ENCODE results near the gene DNAH10. TPM values are rescaled to one million over a fixed set of nuclear protein-coding genes. Genes with fewer than 3 reads are reported as not detected.

Gene DNAH10
- total and polyA plus RNA-seq, 2 of the 4 experiments (the other 2 are of a cell fraction): 0.18 to 0.22 TPM

DNA sequence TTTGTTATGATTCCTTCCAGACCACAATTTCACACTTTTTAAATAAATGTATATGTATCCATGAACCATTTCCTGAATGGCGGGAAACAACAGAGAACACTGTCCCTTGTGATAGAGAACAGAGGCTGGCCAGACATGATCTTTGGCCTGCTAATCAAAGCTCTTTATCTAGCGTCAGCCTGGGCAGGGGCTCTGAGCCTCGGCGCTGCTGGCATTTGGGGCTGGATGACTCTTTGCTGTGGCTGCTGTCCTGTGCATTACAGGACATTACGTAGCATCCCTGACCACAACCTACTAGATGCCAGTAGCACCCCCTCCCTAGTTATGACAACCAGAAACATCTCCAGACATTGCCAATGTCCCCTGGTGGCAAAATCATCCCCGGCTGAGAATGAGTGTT lies 77.7 kb downstream of the DNAH10 start:
- no TSS peak for BruUV-seq (replicated peaks)
- Histone ChIP-seq H3K4me3 (ENCODE audit: insufficient read depth, low read depth, low read length) (no peak overlapping the region), H3K4me2 (ENCODE audit: low read depth, low read length) (no peak overlapping the region), H2AFZ (replicated peaks; ENCODE audit: low read length, poor library complexity) (no peak overlapping the region), H4K91ac (ENCODE audit: insufficient read depth, low read depth, low read length) (no peak overlapping the region), H2BK120ac (ENCODE audit: low read depth, low read length) (no peak overlapping the region), H2BK20ac (ENCODE audit: low read depth, low read length) (no peak overlapping the region), H3K4me1 (ENCODE audit: control insufficient read depth, insufficient read depth, low read length) (no peaks in the 10 kb centered on the region), H3K56ac (ENCODE audit: extremely low read depth, insufficient read depth, low read length) (no peak overlapping the region), H3K18ac (ENCODE audit: low read depth, low read length) (no peak overlapping the region), H4K20me1 (ENCODE audit: insufficient read depth, low read length) (no peaks in the 10 kb centered on the region), H3K14ac (replicated peaks; ENCODE audit: low read depth, low read length) (no peak overlapping the region), H3K9me3 (ENCODE audit: control insufficient read depth, insufficient read depth, low read length) (no peaks in the 10 kb centered on the region; the same call in 1 of the 2 replicates), H3K27me3 (ENCODE audit: control insufficient read depth, insufficient read depth, low read length) (peaks cover 15% of the 10 kb centered on the region), H3K4ac (ENCODE audit: low read depth, low read length) (no peak overlapping the region), H4K8ac (ENCODE audit: low read depth in 2 of 2, low read length in 2 of 2) (no peak overlapping the region), H3K9me1 (ENCODE audit: insufficient read depth, low read length) (no peaks in the 10 kb centered on the region), H3K36me3 (ENCODE audit: control insufficient read depth, insufficient read depth, low read length) (no peaks in the 10 kb centered on the region), H3K27ac (ENCODE audit: insufficient read depth, low read length) (no peak overlapping the region), H2AK9ac (replicated peaks; ENCODE audit: low read depth, low read length, poor library complexity) (no peak overlapping the region), H2BK15ac (ENCODE audit: low read depth, low read length) (no peak overlapping the region), H2AK5ac (ENCODE audit: low read depth, low read length) (no peak overlapping the region), H3K23ac (ENCODE audit: low read depth, low read length) (no peak overlapping the region), H4K5ac (ENCODE audit: low read depth, low read length) (no peak overlapping the region), H2BK5ac (ENCODE audit: low read depth, low read length, poor library complexity, severe bottlenecking) (no peak overlapping the region), H3K79me1 (ENCODE audit: low read depth in 1 of 2, low read length in 2 of 2) (no peaks in the 10 kb centered on the region), H3K9ac (ENCODE audit: low read depth, low read length) (no peak overlapping the region)
- no peak for TF ChIP-seq RCOR1 (IDR thresholded peaks at IDR 0.05; ENCODE audit: insufficient replicate concordance, low read length)
- no peak for TF ChIP-seq MAZ (IDR thresholded peaks at IDR 0.05; ENCODE audit: borderline replicate concordance, low read depth, low read length)
- no peak for TF ChIP-seq MXI1 (IDR thresholded peaks at IDR 0.05; ENCODE audit: borderline replicate concordance, low read depth, low read length)
- no peak for TF ChIP-seq SMC3 (IDR thresholded peaks at IDR 0.05; ENCODE audit: low read depth, low read length)
- TF ChIP-seq BHLHE40 (IDR thresholded peaks at IDR 0.05; ENCODE audit: low read depth, low read length): no peak
- no peak for TF ChIP-seq USF2 (IDR thresholded peaks at IDR 0.05; ENCODE audit: low read depth, low read length)
- no peak for TF ChIP-seq CHD1 (IDR thresholded peaks at IDR 0.05; ENCODE audit: low read depth, low read length)
- TF ChIP-seq RAD21 (IDR thresholded peaks at IDR 0.05; ENCODE audit: low read length): no peak
- TF ChIP-seq ELK1 (IDR thresholded peaks at IDR 0.05; ENCODE audit: borderline replicate concordance, low read depth, low read length): no peak
- TF ChIP-seq CEBPB (IDR thresholded peaks at IDR 0.05; ENCODE audit: low read depth, low read length): no peak
- TF ChIP-seq NFE2L2 (IDR thresholded peaks at IDR 0.05; ENCODE audit: low read depth, low read length): no peak
- TF ChIP-seq MAFK (IDR thresholded peaks at IDR 0.05; ENCODE audit: low read depth, low read length): no peak
- no peak for TF ChIP-seq FOS (IDR thresholded peaks at IDR 0.05; ENCODE audit: low read depth, low read length)
- TF ChIP-seq POLR2A (IDR thresholded peaks at IDR 0.05; ENCODE audit: low read depth, low read length): no peak
- TF ChIP-seq CTCF (conservative IDR thresholded peaks at IDR 0.05; ENCODE audit: low read depth, low read length): no peak
- TF ChIP-seq RFX5 (IDR thresholded peaks at IDR 0.05; ENCODE audit: low read depth, low read length): no peak
- in situ Hi-C loops (cut with MboI; ENCODE audit: low sequenced_read_pairs): no loop called here
- ChIA-PET POLR2A (ENCODE audit: unreplicated experiment) (no interaction called here), CTCF (interaction anchor here (0.6 kb wide), 1 partner anchor 66 kb away, joined by 4 read pairs; no protein-coding TSS in a partner anchor)
- ATAC-seq (ENCODE audit: low read depth) (no peak), DNase-seq (no peak)
- WGBS, 2 experiments (ENCODE audit: extremely low coverage in 2 of 2, insufficient read length in 1 of 2): 50% methylated on average over 3 of the region's 6 CpGs; no CpG with 5 or more reads in 1 of the 2 experiments
- intact Hi-C loops (cut with micrococcal nuclease): loop anchor here (5.0 kb wide), 1 partner anchor 37 kb away; no protein-coding TSS in a partner anchor
- dilution Hi-C loops (cut with HindIII; ENCODE audit: low sequenced_read_pairs, unreplicated experiment): no loop called here
